ENCODE results near the gene HPS5.

- TF ChIP-seq EZH2 (IDR thresholded peaks at IDR 0.05) (no peak), CTCF (IDR thresholded peaks at IDR 0.05) (no peak)
Measured at GRCh38 chr11:18235394-18236334, 86.3 kb downstream of the HPS5 start.

Measured in neural progenitor cell (in vitro differentiated cells).